HepG2 (cell line): Measurements from ENCODE around the gene ZNF503. TPM values are rescaled to one million over a fixed set of nuclear protein-coding genes. Genes with fewer than 3 reads are reported as not detected.

Experiments used
- AGO1 ChIP-seq: fragments of 200-400 bp; formaldehyde crosslinking; IDR thresholded peaks from 2 replicates; pipeline ENCODE4 v1.6.1; 2017; ENCODE audit warnings: mild to moderate bottlenecking, low read depth, low read length, moderate library complexity; ENCODE audit not compliant: poor library complexity, severe bottlenecking
- AGO2 ChIP-seq: fragments of 200-400 bp; formaldehyde crosslinking; optimal IDR thresholded peaks from 2 replicates; pipeline ENCODE3; 2017; ENCODE audit warnings: mild to moderate bottlenecking, low read depth, low read length, moderate library complexity
- FOXO1 ChIP-seq: sonication (generic); formaldehyde crosslinking; IDR thresholded peaks from 2 replicates; pipeline ENCODE4 v1.4.0; 2020; ENCODE audit warnings: missing genetic modification reagents
- PAF1 ChIP-seq: IDR thresholded peaks from 2 replicates; pipeline ENCODE4 v1.6.1; 2016; ENCODE audit warnings: missing genetic modification reagents, missing compliant biosample characterization
- REL ChIP-seq: sonication (generic); formaldehyde crosslinking; conservative IDR thresholded peaks from 2 replicates; pipeline ENCODE4 v1.8.0; 2022; ENCODE audit warnings: mild to moderate bottlenecking, missing genetic modification reagents, moderate library complexity
- SMYD3 ChIP-seq: sonication (generic); formaldehyde crosslinking; IDR thresholded peaks from 2 replicates; pipeline ENCODE4 v1.8.1; 2023; ENCODE audit warnings: mild to moderate bottlenecking, missing genetic modification reagents
- U2AF2 ChIP-seq: fragments of 200-400 bp; formaldehyde crosslinking; IDR thresholded peaks from 2 replicates; pipeline ENCODE4 v1.6.1; 2017; ENCODE audit warnings: low read depth, mild to moderate bottlenecking, low read length
- XRCC5 ChIP-seq: fragments of 200-400 bp; formaldehyde crosslinking; optimal IDR thresholded peaks from 2 replicates; pipeline ENCODE3; 2017; ENCODE audit warnings: mild to moderate bottlenecking, low read length
- ZFP1 ChIP-seq: IDR thresholded peaks from 2 replicates; pipeline ENCODE4 v1.6.1; 2016
- ZNF460 ChIP-seq: sonication (generic); formaldehyde crosslinking; IDR thresholded peaks from 2 replicates; pipeline ENCODE4 v1.5.1; 2020; ENCODE audit warnings: missing genetic modification reagents, mild to moderate bottlenecking, borderline replicate concordance
- ZNF841 ChIP-seq: sonication (generic); formaldehyde crosslinking; IDR thresholded peaks from 2 replicates; pipeline ENCODE4 v1.8.1; 2023; ENCODE audit warnings: missing genetic modification reagents, borderline replicate concordance
- polyA plus RNA-seq, 8 experiments: library from polyadenylated mRNA; depleted of rRNA in 3 of 8; stranded (reverse) in 7 of 8; unstranded in 1 of 8; fragments of >200 nt; fragmentation: Illumina TruSeq in 4 of 8; extraction: Trizol in 4 of 8; gene quantifications; 2 replicates each; pipeline versions ENCODE4 v1.2.1 to v1.2.3, GENCODE V29; 2011 to 2016; ENCODE audit warnings: low read depth in 4 of 8, missing spikeins in 1 of 8, mixed read lengths in 1 of 8; ENCODE audit not compliant: insufficient read depth in 1 of 8
- total RNA-seq, 5 experiments: library from RNA; depleted of rRNA; stranded (reverse); fragments of >200 nt; fragmentation: Illumina TruSeq; extraction: Trizol; gene quantifications; 2 replicates each; pipeline ENCODE4 v1.2.3, GENCODE V29; 2016; ENCODE audit warnings: low read depth in 1 of 5
- TF ChIP-seq, protein P1 (sequence below): sonication (generic); formaldehyde crosslinking; IDR thresholded peaks from 2 replicates; pipeline ENCODE4 v1.4.0; 2020; ENCODE audit warnings: missing genetic modification reagents
- TF ChIP-seq, protein P2 (sequence below): sonication (generic); formaldehyde crosslinking; IDR thresholded peaks from 2 replicates; pipeline ENCODE4 v1.5.0; 2020; ENCODE audit warnings: mild to moderate bottlenecking, low read depth, missing genetic modification reagents, borderline replicate concordance
- TF ChIP-seq, protein P3 (sequence below): sonication (generic); formaldehyde crosslinking; IDR thresholded peaks from 2 replicates; pipeline ENCODE4 v1.5.0; 2020; ENCODE audit warnings: mild to moderate bottlenecking, missing genetic modification reagents, moderate library complexity
- TF ChIP-seq, protein P4 (sequence below): IDR thresholded peaks from 2 replicates; pipeline ENCODE4 v1.6.1; 2016; ENCODE audit warnings: missing compliant biosample characterization, missing genetic modification reagents, borderline replicate concordance
- TF ChIP-seq, protein P5 (sequence below), 2 experiments: sonication (generic) in 1 of 2; formaldehyde crosslinking in 1 of 2; IDR thresholded peaks; 2 replicates each; pipeline versions ENCODE4 v1.4.0 to v1.6.1; 2018 to 2020; ENCODE audit warnings: missing genetic modification reagents in 2 of 2, borderline replicate concordance in 1 of 2, low read depth in 1 of 2, mild to moderate bottlenecking in 1 of 2, missing biosample characterization in 1 of 2
- TF ChIP-seq, protein P6 (sequence below): sonication (generic); formaldehyde crosslinking; IDR thresholded peaks from 2 replicates; pipeline ENCODE4 v1.4.0; 2020; ENCODE audit warnings: missing genetic modification reagents

ZNF503 gene
- total and polyA plus RNA-seq, 2 of the 13 experiments (the other 11 are each of a cell fraction or from before 2014, with no cell fraction given) = 2.7 to 8.3 TPM

DNA sequence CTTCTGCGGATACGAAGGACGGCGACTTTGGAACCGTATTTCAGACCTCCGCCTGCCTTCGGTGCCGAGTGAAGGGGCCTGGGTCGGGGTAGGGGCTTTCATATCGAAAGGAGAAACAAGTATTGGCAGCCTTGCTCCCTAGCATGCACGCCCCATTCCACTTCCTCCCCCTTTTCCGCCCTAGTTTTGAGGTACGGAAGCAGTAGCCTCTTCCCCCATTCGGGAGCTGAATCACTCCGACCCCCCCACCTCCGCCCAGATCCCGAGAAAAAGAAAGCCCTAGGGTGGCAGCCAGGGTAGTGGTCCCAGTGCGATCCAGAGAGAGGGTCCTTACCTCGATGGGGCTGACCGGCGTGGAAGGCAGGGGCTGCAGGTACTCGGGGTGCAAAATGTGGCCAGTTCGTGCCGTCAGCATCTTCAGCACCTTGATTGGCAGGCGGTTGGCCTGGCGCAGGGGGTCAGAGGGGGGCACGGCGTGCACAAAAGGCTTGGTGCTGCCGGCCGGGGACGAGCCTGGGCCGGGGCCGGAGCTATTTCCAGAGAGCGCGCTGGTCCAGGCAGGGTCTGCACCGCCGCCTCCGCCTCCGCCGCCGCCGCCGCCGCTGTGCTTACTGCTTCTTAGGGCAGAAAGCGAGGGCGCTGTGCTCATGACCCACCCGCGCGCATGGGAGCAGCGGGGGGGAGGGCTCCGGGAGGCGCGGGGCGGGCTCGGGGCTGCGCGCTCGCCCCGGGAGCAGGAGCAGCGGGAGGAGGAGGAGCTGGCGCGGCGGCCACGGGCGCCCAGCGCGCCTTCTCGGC is 594 bp downstream of the ZNF503 start (continued):
- TF ChIP-seq, protein P1, sequence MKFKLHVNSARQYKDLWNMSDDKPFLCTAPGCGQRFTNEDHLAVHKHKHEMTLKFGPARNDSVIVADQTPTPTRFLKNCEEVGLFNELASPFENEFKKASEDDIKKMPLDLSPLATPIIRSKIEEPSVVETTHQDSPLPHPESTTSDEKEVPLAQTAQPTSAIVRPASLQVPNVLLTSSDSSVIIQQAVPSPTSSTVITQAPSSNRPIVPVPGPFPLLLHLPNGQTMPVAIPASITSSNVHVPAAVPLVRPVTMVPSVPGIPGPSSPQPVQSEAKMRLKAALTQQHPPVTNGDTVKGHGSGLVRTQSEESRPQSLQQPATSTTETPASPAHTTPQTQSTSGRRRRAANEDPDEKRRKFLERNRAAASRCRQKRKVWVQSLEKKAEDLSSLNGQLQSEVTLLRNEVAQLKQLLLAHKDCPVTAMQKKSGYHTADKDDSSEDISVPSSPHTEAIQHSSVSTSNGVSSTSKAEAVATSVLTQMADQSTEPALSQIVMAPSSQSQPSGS (CRISPR knock-in tag) = no peak
- no peak for TF ChIP-seq PAF1 (CRISPR knock-in tag)
- 0 out of 2 replicates have a peak, but pooled peaks have one; percentile 7 for TF ChIP-seq FOXO1 (CRISPR knock-in tag)
- TF ChIP-seq, protein P2, sequence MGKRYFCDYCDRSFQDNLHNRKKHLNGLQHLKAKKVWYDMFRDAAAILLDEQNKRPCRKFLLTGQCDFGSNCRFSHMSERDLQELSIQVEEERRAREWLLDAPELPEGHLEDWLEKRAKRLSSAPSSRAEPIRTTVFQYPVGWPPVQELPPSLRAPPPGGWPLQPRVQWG = 0 out of 2 replicates have a peak, but pooled peaks have one; percentile 2
- TF ChIP-seq, protein P3, sequence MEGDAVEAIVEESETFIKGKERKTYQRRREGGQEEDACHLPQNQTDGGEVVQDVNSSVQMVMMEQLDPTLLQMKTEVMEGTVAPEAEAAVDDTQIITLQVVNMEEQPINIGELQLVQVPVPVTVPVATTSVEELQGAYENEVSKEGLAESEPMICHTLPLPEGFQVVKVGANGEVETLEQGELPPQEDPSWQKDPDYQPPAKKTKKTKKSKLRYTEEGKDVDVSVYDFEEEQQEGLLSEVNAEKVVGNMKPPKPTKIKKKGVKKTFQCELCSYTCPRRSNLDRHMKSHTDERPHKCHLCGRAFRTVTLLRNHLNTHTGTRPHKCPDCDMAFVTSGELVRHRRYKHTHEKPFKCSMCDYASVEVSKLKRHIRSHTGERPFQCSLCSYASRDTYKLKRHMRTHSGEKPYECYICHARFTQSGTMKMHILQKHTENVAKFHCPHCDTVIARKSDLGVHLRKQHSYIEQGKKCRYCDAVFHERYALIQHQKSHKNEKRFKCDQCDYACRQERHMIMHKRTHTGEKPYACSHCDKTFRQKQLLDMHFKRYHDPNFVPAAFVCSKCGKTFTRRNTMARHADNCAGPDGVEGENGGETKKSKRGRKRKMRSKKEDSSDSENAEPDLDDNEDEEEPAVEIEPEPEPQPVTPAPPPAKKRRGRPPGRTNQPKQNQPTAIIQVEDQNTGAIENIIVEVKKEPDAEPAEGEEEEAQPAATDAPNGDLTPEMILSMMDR = no peak
- TF ChIP-seq ZFP1 (CRISPR knock-in tag) = no peak
- TF ChIP-seq AGO2 = peak; percentile 99
- TF ChIP-seq, protein P4, sequence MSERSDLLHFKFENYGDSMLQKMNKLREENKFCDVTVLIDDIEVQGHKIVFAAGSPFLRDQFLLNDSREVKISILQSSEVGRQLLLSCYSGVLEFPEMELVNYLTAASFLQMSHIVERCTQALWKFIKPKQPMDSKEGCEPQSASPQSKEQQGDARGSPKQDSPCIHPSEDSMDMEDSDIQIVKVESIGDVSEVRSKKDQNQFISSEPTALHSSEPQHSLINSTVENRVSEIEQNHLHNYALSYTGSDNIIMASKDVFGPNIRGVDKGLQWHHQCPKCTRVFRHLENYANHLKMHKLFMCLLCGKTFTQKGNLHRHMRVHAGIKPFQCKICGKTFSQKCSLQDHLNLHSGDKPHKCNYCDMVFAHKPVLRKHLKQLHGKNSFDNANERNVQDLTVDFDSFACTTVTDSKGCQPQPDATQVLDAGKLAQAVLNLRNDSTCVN (CRISPR knock-in tag) = no peak
- peak; percentile 56; the same call in 1 of the 2 replicates for TF ChIP-seq SMYD3 (CRISPR knock-in tag)
- TF ChIP-seq, protein P5, sequence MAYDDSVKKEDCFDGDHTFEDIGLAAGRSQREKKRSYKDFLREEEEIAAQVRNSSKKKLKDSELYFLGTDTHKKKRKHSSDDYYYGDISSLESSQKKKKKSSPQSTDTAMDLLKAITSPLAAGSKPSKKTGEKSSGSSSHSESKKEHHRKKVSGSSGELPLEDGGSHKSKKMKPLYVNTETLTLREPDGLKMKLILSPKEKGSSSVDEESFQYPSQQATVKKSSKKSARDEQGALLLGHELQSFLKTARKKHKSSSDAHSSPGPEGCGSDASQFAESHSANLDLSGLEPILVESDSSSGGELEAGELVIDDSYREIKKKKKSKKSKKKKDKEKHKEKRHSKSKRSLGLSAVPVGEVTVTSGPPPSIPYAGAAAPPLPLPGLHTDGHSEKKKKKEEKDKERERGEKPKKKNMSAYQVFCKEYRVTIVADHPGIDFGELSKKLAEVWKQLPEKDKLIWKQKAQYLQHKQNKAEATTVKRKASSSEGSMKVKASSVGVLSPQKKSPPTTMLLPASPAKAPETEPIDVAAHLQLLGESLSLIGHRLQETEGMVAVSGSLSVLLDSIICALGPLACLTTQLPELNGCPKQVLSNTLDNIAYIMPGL (CRISPR knock-in tag; IDR thresholded peaks at IDR 0.05; ENCODE audit: borderline replicate concordance in 1 of 2, low read depth in 1 of 2) = 0 out of 4 replicates have a peak, but pooled peaks of 1 of the 2 experiments have one; percentile 37
- TF ChIP-seq XRCC5 = peak; percentile 11
- TF ChIP-seq, protein P6, sequence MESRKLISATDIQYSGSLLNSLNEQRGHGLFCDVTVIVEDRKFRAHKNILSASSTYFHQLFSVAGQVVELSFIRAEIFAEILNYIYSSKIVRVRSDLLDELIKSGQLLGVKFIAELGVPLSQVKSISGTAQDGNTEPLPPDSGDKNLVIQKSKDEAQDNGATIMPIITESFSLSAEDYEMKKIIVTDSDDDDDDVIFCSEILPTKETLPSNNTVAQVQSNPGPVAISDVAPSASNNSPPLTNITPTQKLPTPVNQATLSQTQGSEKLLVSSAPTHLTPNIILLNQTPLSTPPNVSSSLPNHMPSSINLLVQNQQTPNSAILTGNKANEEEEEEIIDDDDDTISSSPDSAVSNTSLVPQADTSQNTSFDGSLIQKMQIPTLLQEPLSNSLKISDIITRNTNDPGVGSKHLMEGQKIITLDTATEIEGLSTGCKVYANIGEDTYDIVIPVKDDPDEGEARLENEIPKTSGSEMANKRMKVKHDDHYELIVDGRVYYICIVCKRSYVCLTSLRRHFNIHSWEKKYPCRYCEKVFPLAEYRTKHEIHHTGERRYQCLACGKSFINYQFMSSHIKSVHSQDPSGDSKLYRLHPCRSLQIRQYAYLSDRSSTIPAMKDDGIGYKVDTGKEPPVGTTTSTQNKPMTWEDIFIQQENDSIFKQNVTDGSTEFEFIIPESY = no peak
- no peak for TF ChIP-seq ZNF841 (CRISPR knock-in tag)
- peak; percentile 45 for TF ChIP-seq AGO1
- no peak for TF ChIP-seq ZNF460 (CRISPR knock-in tag)
- no peak for TF ChIP-seq U2AF2
- peak; percentile 39; the same call in 1 of the 2 replicates for TF ChIP-seq REL (CRISPR knock-in tag)
